HCT116 (cell line): ENCODE results near the gene SLC22A2. TPM values are rescaled to one million over a fixed set of nuclear protein-coding genes. Genes with fewer than 3 reads are reported as not detected.

ENCODE experiments used
- ATAC-seq: fragments of 200-7000 bp; cut with Tn5 transposase; 2 replicates; pipeline ENCODE4 v1.9.1; 2020; ENCODE audit warnings: mild to moderate bottlenecking, moderate library complexity
- BruUV-seq: library from RNA; stranded (reverse); fragments of 400-500 nt; replicated peaks from 2 replicates; lab custom pipeline; 2021; lab: Mats Ljungman, UMichigan
- CTCF ChIA-PET: fragments of 300-600 bp; sonication (Branson Sonifier 250); formaldehyde crosslinking; loops from one replicate; lab custom pipeline; 2021; ENCODE audit warnings: antibody characterized with exemption; lab: Charles Lee
- POLR2A ChIA-PET: fragments of 300-600, 350-600 bp; sonication (Branson Sonifier 250); formaldehyde crosslinking; loops from one replicate; lab custom pipeline; 2021; ENCODE audit warnings: antibody characterized with exemption; lab: Charles Lee
- RAD21 ChIA-PET, 2 experiments: fragments of 300-600 bp; sonication (Branson Sonifier 250); formaldehyde crosslinking; loops; one replicate each; lab custom pipeline; 2023; ENCODE audit warnings: low total read pairs in 2 of 2; ENCODE audit not compliant: uncharacterized antibody in 2 of 2, unreplicated experiment in 2 of 2, low non-redundant PET in 1 of 2; lab: Charles Lee
- DNase-seq: peaks from one replicate; pipeline ENCODE4 v3.0.0-alpha.2; 2010; ENCODE audit warnings: low read depth, low spot score
- H2AFZ ChIP-seq: fragments of 200-600 bp; shearing (Covaris generic), sonication (generic); 2 replicates; pipeline ENCODE4 v1.6.1; 2017; ENCODE audit warnings: low read depth, mixed run types, mixed read lengths, antibody characterized with exemption, low read length; ENCODE audit not compliant: poor library complexity, severe bottlenecking
- H3K27ac ChIP-seq: 2 replicates; pipeline ENCODE4 v1.5.1; 2012; ENCODE audit warnings: low read depth, low read length
- H3K27me3 ChIP-seq: fragments of 200-600 bp; sonication (generic); 2 replicates; pipeline ENCODE4 v1.6.1; 2016; ENCODE audit warnings: mixed run types, low read length, mixed read lengths; ENCODE audit not compliant: insufficient read depth
- H3K36me3 ChIP-seq, 2 experiments: fragments of 200-500 bp in 1 of 2; fragments of 200-600 bp in 1 of 2; sonication (Bioruptor generic) in 1 of 2; sonication (generic) in 1 of 2; 2 replicates each; pipeline versions ENCODE4 v1.5.1 to v1.6.1; 2014 to 2016; ENCODE audit warnings: low read length in 2 of 2, inconsistent platforms in 1 of 2, mixed read lengths in 1 of 2, mixed run types in 1 of 2; ENCODE audit not compliant: insufficient read depth in 2 of 2, control insufficient read depth in 1 of 2
- H3K4me1 ChIP-seq, 2 experiments: fragments of 200-600 bp in 1 of 2; sonication (generic) in 1 of 2; 2 replicates each; pipeline versions ENCODE4 v1.5.1 to v1.6.1; 2012 to 2017; ENCODE audit warnings: low read length in 2 of 2, inconsistent platforms in 1 of 2, mild to moderate bottlenecking in 1 of 2, mixed read lengths in 1 of 2, mixed run types in 1 of 2, moderate library complexity in 1 of 2; ENCODE audit not compliant: insufficient read depth in 2 of 2, control insufficient read depth in 1 of 2
- H3K4me2 ChIP-seq: fragments of 200-600 bp; sonication (generic); 2 replicates; pipeline ENCODE4 v1.6.1; 2017; ENCODE audit warnings: mixed run types, low read length, mixed read lengths
- H3K4me3 ChIP-seq, 2 experiments: fragments of 200-600 bp in 1 of 2; sonication (generic) in 1 of 2; replicated peaks in 1 of 2; 2 replicates each; pipeline ENCODE4 v1.5.1; 2011 to 2016; ENCODE audit warnings: low read length in 2 of 2, control low read depth in 1 of 2, low read depth in 1 of 2, mild to moderate bottlenecking in 1 of 2, mixed read lengths in 1 of 2, mixed run types in 1 of 2
- H3K79me2 ChIP-seq: fragments of 200-600 bp; sonication (generic); 2 replicates; pipeline ENCODE4 v1.6.1; 2017; ENCODE audit warnings: mild to moderate bottlenecking, mixed run types, low read length, moderate library complexity, mixed read lengths; ENCODE audit not compliant: insufficient read depth
- H3K9ac ChIP-seq: fragments of 200-600 bp; sonication (generic); 2 replicates; pipeline ENCODE4 v1.6.1; 2016; ENCODE audit warnings: low read length, mixed read lengths
- H3K9me2 ChIP-seq: fragments of 200-600 bp; sonication (generic), shearing (Covaris generic); 2 replicates; pipeline ENCODE4 v1.6.1; 2017; ENCODE audit warnings: mixed run types, mild to moderate bottlenecking, moderate library complexity; ENCODE audit not compliant: insufficient read depth
- H3K9me3 ChIP-seq, 2 experiments: fragments of 200-500 bp in 1 of 2; fragments of 200-600 bp in 1 of 2; sonication (Bioruptor generic) in 1 of 2; sonication (generic) in 1 of 2; 2 replicates each; pipeline ENCODE4 v1.6.1; 2014 to 2017; ENCODE audit warnings: low read length in 2 of 2, mixed read lengths in 2 of 2, inconsistent platforms in 1 of 2, low read depth in 1 of 2, mild to moderate bottlenecking in 1 of 2, mixed run types in 1 of 2, moderate library complexity in 1 of 2; ENCODE audit not compliant: control insufficient read depth in 1 of 2, insufficient read depth in 1 of 2
- H4K20me1 ChIP-seq: fragments of 200-600 bp; sonication (generic), shearing (Covaris generic); 2 replicates; pipeline ENCODE4 v1.6.1; 2017; ENCODE audit warnings: mixed run types, mild to moderate bottlenecking, moderate library complexity; ENCODE audit not compliant: insufficient read depth
- CBX3 ChIP-seq: IDR thresholded peaks from 2 replicates; pipeline ENCODE4 v1.6.1; 2012; ENCODE audit warnings: low read depth
- CEBPB ChIP-seq: IDR thresholded peaks from 2 replicates; pipeline ENCODE4 v1.6.1; 2012; ENCODE audit warnings: low read depth
- EGR1 ChIP-seq: IDR thresholded peaks from 2 replicates; pipeline ENCODE4 v1.6.1; 2012; ENCODE audit warnings: low read depth
- ELF1 ChIP-seq: IDR thresholded peaks from 2 replicates; pipeline ENCODE4 v1.6.1; 2012; ENCODE audit warnings: low read depth, borderline replicate concordance
- FOSL1 ChIP-seq: IDR thresholded peaks from 2 replicates; pipeline ENCODE4 v1.6.1; 2012; ENCODE audit warnings: low read depth
- POLR2AphosphoS5 ChIP-seq: IDR thresholded peaks from 2 replicates; pipeline ENCODE4 v1.6.1; 2011; ENCODE audit warnings: mild to moderate bottlenecking, low read depth, low read length, moderate library complexity
- RAD21 ChIP-seq: IDR thresholded peaks from 2 replicates; pipeline ENCODE4 v1.6.1; 2012; ENCODE audit warnings: low read depth, mild to moderate bottlenecking
- SIN3A ChIP-seq: IDR thresholded peaks from 2 replicates; pipeline ENCODE4 v1.6.1; 2012; ENCODE audit warnings: low read depth
- SRF ChIP-seq: IDR thresholded peaks from 2 replicates; pipeline ENCODE4 v1.6.1; 2012; ENCODE audit warnings: low read depth
- YY1 ChIP-seq: IDR thresholded peaks from 2 replicates; pipeline ENCODE4 v1.6.1; 2011; ENCODE audit warnings: low read length, low read depth, moderate library complexity, mild to moderate bottlenecking; ENCODE audit not compliant: insufficient replicate concordance; ENCODE audit errors: extremely low read depth
- ZBTB33 ChIP-seq: IDR thresholded peaks from 2 replicates; pipeline ENCODE4 v1.6.1; 2011; ENCODE audit warnings: mild to moderate bottlenecking, low read length, moderate library complexity; ENCODE audit not compliant: insufficient replicate concordance; ENCODE audit errors: extremely low read depth
- intact Hi-C: fragments of 100-400 bp; cut with micrococcal nuclease; formaldehyde crosslinking; loops from 2 replicates; pipeline ENCODE4 v1.10.0; 2022
- total RNA-seq: library from RNA; stranded (reverse); gene quantifications from one replicate; pipeline ENCODE4 v1.2.1, GENCODE V29; 2021; ENCODE audit not compliant: unreplicated experiment
- TF ChIP-seq, protein P1 (sequence below), 3 experiments: fragments of 200-600 bp in 1 of 3; sonication (generic) in 1 of 3; IDR thresholded peaks in 2 of 3; conservative IDR thresholded peaks in 1 of 3; 2 replicates each; pipeline ENCODE4 v1.5.1; 2012 to 2017; ENCODE audit warnings: low read depth in 2 of 3, low read length in 2 of 3, antibody characterized with exemption in 1 of 3, borderline replicate concordance in 1 of 3, control low read depth in 1 of 3, mild to moderate bottlenecking in 1 of 3, mixed read lengths in 1 of 3, mixed run types in 1 of 3, moderate library complexity in 1 of 3; ENCODE audit not compliant: insufficient read depth in 1 of 3
- TF ChIP-seq, protein P2 (sequence below): IDR thresholded peaks from 2 replicates; pipeline ENCODE4 v1.6.1; 2012

SLC22A2 gene
- total RNA-seq, 1 experiment from 2014 or later = not detected

DNA sequence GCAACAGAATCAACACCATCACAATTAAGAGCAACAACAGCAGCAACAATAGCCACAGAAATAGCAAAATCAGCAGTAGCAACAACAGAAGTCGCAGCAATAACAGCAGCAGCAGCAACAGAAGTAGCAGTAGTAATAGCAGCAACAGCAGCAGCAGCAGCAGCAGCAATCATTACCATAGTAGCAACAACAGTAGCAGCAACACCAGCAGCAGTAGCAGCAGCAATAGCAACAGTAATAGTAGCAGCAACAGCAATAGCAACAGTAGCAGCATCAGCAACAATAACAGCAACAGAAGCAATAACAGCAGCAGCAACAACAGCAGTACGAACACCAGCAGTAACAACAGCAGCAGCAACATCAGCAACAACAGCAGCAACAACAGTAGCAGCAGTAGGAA, 39.8 kb downstream of the SLC22A2 start:
- Histone ChIP-seq H4K20me1 (no peaks in the 10 kb centered on the region), H2AFZ (no peak overlapping the region), H3K4me3 (no peak overlapping the region), H3K27me3 (no peaks in the 10 kb centered on the region), H3K9me3 (peaks cover 3 to 5% of the 10 kb centered on the region in 2 experiments; a peak in 2 of 4 replicates), H3K79me2 (no peaks in the 10 kb centered on the region), H3K9ac (no peak overlapping the region), H3K36me3 (no peaks in the 10 kb centered on the region), H3K4me2 (no peak overlapping the region)
- intact Hi-C loops = no loop called here
- BruUV-seq = no TSS peak
- ChIA-PET RAD21 (no interaction called here), CTCF (no interaction called here)
- no peak for ATAC-seq
- DNase-seq = no peak
- TF ChIP-seq ELF1 (no peak), EGR1 (no peak), SIN3A (no peak), POLR2AphosphoS5 (no peak), CBX3 (no peak), CEBPB (no peak), SRF (no peak), ZBTB33 (no peak), FOSL1 (no peak), YY1 (no peak), RAD21 (no peak)
- TF ChIP-seq, protein P1, sequence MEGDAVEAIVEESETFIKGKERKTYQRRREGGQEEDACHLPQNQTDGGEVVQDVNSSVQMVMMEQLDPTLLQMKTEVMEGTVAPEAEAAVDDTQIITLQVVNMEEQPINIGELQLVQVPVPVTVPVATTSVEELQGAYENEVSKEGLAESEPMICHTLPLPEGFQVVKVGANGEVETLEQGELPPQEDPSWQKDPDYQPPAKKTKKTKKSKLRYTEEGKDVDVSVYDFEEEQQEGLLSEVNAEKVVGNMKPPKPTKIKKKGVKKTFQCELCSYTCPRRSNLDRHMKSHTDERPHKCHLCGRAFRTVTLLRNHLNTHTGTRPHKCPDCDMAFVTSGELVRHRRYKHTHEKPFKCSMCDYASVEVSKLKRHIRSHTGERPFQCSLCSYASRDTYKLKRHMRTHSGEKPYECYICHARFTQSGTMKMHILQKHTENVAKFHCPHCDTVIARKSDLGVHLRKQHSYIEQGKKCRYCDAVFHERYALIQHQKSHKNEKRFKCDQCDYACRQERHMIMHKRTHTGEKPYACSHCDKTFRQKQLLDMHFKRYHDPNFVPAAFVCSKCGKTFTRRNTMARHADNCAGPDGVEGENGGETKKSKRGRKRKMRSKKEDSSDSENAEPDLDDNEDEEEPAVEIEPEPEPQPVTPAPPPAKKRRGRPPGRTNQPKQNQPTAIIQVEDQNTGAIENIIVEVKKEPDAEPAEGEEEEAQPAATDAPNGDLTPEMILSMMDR (IDR thresholded peaks at IDR 0.05 in 2 of 3, conservative IDR thresholded peaks at IDR 0.05 in 1 of 3; ENCODE audit: borderline replicate concordance in 1 of 3, insufficient read depth in 1 of 3, low read depth in 2 of 3, low read length in 2 of 3) = no peak
- TF ChIP-seq, protein P2, sequence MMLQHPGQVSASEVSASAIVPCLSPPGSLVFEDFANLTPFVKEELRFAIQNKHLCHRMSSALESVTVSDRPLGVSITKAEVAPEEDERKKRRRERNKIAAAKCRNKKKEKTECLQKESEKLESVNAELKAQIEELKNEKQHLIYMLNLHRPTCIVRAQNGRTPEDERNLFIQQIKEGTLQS = no peak
- TF ChIP-seq, all 23 proteins: peak for 0
- no peak overlapping the region for H3K27ac ChIP-seq
- H3K9me2 ChIP-seq = no peaks in the 10 kb centered on the region
- POLR2A ChIA-PET = no interaction called here
- no peaks in the 10 kb centered on the region for H3K4me1 ChIP-seq
